Pancreas (tissue), 10 donors: ENCODE results near the gene USP19. TPM values are rescaled to one million over a fixed set of nuclear protein-coding genes. Genes with fewer than 3 reads are reported as not detected.

Source experiments
- ATAC-seq, 4 donors: fragments of 200-7000 bp; cut with Tn5 transposase; one replicate each; pipeline versions ENCODE4 v1.8.0 to v1.9.1; 2020; ENCODE audit warnings: mild to moderate bottlenecking in 4 of 4, moderate library complexity in 4 of 4
- DNase-seq, 6 donors: peaks; one replicate each; pipeline ENCODE4 v3.0.0-alpha.2; 2020
- FAIRE-seq: peaks from 2 replicates; lab custom pipeline; 2012; peaks lifted over from hg19 to GRCh38; lab: Jason Lieb, UNC
- H3K27ac ChIP-seq, 4 donors: fragments of 200-600 bp; sonication (generic); 1 replicate in 3 of 4; 2 replicates in 1 of 4; pipeline versions ENCODE4 v1.5.0 to v1.8.0; 2020
- H3K27me3 ChIP-seq, 4 donors: fragments of 200-600 bp; one replicate each; pipeline ENCODE4 v1.8.0; 2021
- H3K36me3 ChIP-seq, 3 donors: fragments of 200-600 bp; sonication (generic) in 1 of 3; one replicate each; pipeline versions ENCODE4 v1.5.0 to v1.8.0; 2020 to 2021
- H3K4me1 ChIP-seq, 3 donors: fragments of 200-600 bp; one replicate each; pipeline ENCODE4 v1.8.0; 2021
- H3K4me3 ChIP-seq, 4 donors: fragments of 200-600 bp; sonication (generic) in 2 of 4; one replicate each; pipeline versions ENCODE4 v1.5.0 to v1.8.0; 2020 to 2021
- H3K9me3 ChIP-seq, 4 donors: fragments of 200-600 bp; one replicate each; pipeline ENCODE4 v1.8.0; 2021
- whole genome bisulfite sequencing, 2 donors: extraction: QIAGEN DNeasy Blood & Tissue Kit; methylation state at CpG; one replicate each; pipeline ENCODE4 v1.1.7; 2013; 5-methylcytosine and 5-hydroxymethylcytosine counted together
- intact Hi-C, 3 donors: fragments of 100-400 bp; cut with DNase I; formaldehyde crosslinking; loops; one replicate each; pipeline versions ENCODE4 v1.11.1 to v1.14.2; 2022
- polyA plus RNA-seq, 2 donors: library from polyadenylated mRNA; stranded (reverse); fragments of 200-250 nt; gene quantifications; one replicate each; pipeline ENCODE4 v1.2.3, GENCODE V29; 2013
- total RNA-seq, 6 donors: library from RNA; stranded (reverse); fragmentation: NEBNext Ultra II Directional in 4 of 6; extraction: Animal tissue kit (Norgen Biotek cat#: 25700) in 4 of 6; gene quantifications; one replicate each; pipeline versions ENCODE4 v1.2.1 to v1.2.4, GENCODE V29; 2021 to 2023
- TF ChIP-seq, protein P1 (sequence below), 4 donors: fragments of 200-600 bp; sonication (generic) in 3 of 4; IDR thresholded peaks; one replicate each; pipeline versions ENCODE4 v1.5.0 to v1.8.0; 2021; ENCODE audit warnings: antibody characterized with exemption in 4 of 4
- donor health status: healthy with polysubstance abuse.
- donor health status: DM: no; HTN: no; CAD: no; lungs with moderate emphysema.
- donor health status: DM: no; HTN: no; CAD: no.
- donor health status: control.
- donor health status: control.
- donor health status: Bipolar disorder and iron deficiency.
- donor health status: DM: yes; HTN: yes; CAD: no.
- donor health status: DM: no; HTN: no; CAD: no.
- donor health status: DM: no; HTN: no; CAD: no.
- donor health status: DM: yes; HTN: yes; CAD: no.

The USP19 gene
- total and polyA plus RNA-seq, 8 donors = 20.7 to 44.2 (median 25.8) TPM

- Histone ChIP-seq H3K4me3 (no peak overlapping the region), H3K27me3 (no peaks in the 10 kb centered on the region), H3K27ac (no peak overlapping the region), H3K9me3 (no peaks in the 10 kb centered on the region), H3K36me3 (peaks cover 0 to under 1% (median 0%) of the 10 kb centered on the region in 3 donors), H3K4me1 (peaks cover 0 to 9% (median 7%) of the 10 kb centered on the region in 3 donors)
- no peak for ATAC-seq
- no peak for DNase-seq
- intact Hi-C loops = no loop called here
- TF ChIP-seq, protein P1, sequence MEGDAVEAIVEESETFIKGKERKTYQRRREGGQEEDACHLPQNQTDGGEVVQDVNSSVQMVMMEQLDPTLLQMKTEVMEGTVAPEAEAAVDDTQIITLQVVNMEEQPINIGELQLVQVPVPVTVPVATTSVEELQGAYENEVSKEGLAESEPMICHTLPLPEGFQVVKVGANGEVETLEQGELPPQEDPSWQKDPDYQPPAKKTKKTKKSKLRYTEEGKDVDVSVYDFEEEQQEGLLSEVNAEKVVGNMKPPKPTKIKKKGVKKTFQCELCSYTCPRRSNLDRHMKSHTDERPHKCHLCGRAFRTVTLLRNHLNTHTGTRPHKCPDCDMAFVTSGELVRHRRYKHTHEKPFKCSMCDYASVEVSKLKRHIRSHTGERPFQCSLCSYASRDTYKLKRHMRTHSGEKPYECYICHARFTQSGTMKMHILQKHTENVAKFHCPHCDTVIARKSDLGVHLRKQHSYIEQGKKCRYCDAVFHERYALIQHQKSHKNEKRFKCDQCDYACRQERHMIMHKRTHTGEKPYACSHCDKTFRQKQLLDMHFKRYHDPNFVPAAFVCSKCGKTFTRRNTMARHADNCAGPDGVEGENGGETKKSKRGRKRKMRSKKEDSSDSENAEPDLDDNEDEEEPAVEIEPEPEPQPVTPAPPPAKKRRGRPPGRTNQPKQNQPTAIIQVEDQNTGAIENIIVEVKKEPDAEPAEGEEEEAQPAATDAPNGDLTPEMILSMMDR (IDR thresholded peaks at IDR 0.05) = no peak
- 79 to 86% methylated on average over 12 of the region's 12 CpGs for WGBS, 2 donors
- no peak for FAIRE-seq
Measured at GRCh38 chr3:49131040-49131439, 10.4 kb upstream of the USP19 start.

GRCh38 chr3:49124991-49125670, 4.5 kb upstream of the USP19 start:
- 79 to 87% methylated on average over 14 of the region's 14 CpGs for WGBS, 2 donors
- Histone ChIP-seq H3K4me3 (no peak overlapping the region), H3K4me1 (no peaks in the 10 kb centered on the region), H3K27me3 (no peaks in the 10 kb centered on the region), H3K36me3 (peaks cover 0 to 35% (median 3%) of the 10 kb centered on the region in 3 donors), H3K9me3 (no peaks in the 10 kb centered on the region), H3K27ac (no peak overlapping the region)
- DNase-seq = no peak
- no peak for ATAC-seq
- TF ChIP-seq, protein P1 (IDR thresholded peaks at IDR 0.05) = no peak
- FAIRE-seq = no peak
- intact Hi-C loops = no loop called here

- Histone ChIP-seq H3K27ac (no peak overlapping the region), H3K4me1 (peaks cover 6 to 8% (median 7%) of the 10 kb centered on the region in 3 donors), H3K9me3 (no peaks in the 10 kb centered on the region), H3K27me3 (no peaks in the 10 kb centered on the region), H3K4me3 (no peak overlapping the region), H3K36me3 (peaks cover 0 to 35% (median 3%) of the 10 kb centered on the region in 3 donors)
- ATAC-seq (no peak), FAIRE-seq (no peak), DNase-seq (no peak)
- TF ChIP-seq, protein P1 (IDR thresholded peaks at IDR 0.05) = no peak
- intact Hi-C loops = no loop called here
- WGBS, 2 donors = 88 to 91% methylated on average over 7 of the region's 7 CpGs
Measured at GRCh38 chr3:49124203-49124602, 3.6 kb upstream of the USP19 start.

DNA sequence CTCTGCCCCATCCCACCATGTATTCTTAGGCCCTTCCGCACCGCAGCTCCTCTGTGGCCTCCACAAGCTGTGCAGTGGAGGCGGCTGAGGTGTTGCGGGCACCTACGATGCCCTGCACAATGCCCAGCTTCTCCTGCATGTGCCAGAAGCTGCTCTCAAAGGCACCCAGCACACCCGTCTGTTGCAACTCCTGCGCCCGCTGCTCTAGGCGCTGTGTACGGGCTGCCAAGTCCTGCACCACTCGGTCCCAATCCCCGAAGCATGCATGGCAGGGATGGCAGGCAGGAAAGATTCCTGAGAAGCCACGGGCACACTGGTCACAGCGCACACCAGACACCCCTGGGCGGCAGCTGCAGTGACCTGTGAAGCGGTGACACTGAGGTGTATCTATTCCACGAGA, 3.1 kb upstream of the USP19 start:
- 93 to 95% methylated on average over 17 of the region's 17 CpGs for WGBS, 2 donors

More for the DNA sequence above, 3.1 kb upstream of the USP19 start:
- H3K27ac ChIP-seq = no peak overlapping the region
- H3K4me1 ChIP-seq = peaks cover 6 to 8% (median 8%) of the 10 kb centered on the region in 3 donors
- no peaks in the 10 kb centered on the region for H3K27me3 ChIP-seq
- intact Hi-C loops = no loop called here
- H3K36me3 ChIP-seq = peaks cover 0 to 35% (median 3%) of the 10 kb centered on the region in 3 donors
- no peaks in the 10 kb centered on the region for H3K9me3 ChIP-seq
- TF ChIP-seq, protein P1 (IDR thresholded peaks at IDR 0.05) = no peak
- no peak overlapping the region for H3K4me3 ChIP-seq
- ATAC-seq (no peak), FAIRE-seq (no peak), DNase-seq (no peak)
